Osteocyte (in vitro differentiated cells): ENCODE measurements around the gene BPTF. TPM values are rescaled to one million over a fixed set of nuclear protein-coding genes. Genes with fewer than 3 reads are reported as not detected.
A peak's percentile ranks its signal among the peaks of the same experiment; 100 is the strongest.
"Not testable (repeated sequence)": the region's sequence is repeated elsewhere in the genome, so short reads cannot be mapped to it uniquely, and the experiment has no call there.

Source experiments
- DNase-seq: peaks from one replicate; pipeline ENCODE4 v3.0.0; 2021; ENCODE audit warnings: mixed read lengths; ENCODE audit not compliant: unreplicated experiment; ENCODE audit errors: extremely low spot score
- H3K27ac Mint-ChIP-seq: one replicate; pipeline ENCODE4 v1.8.0; 2021; ENCODE audit warnings: mild to moderate bottlenecking, mixed read lengths; ENCODE audit not compliant: unreplicated experiment
- H3K27me3 Mint-ChIP-seq: one replicate; pipeline ENCODE4 v1.8.0; 2021; ENCODE audit warnings: mixed read lengths; ENCODE audit not compliant: unreplicated experiment
- H3K36me3 Mint-ChIP-seq: one replicate; pipeline ENCODE4 v1.8.0; 2021; ENCODE audit warnings: mixed read lengths; ENCODE audit not compliant: unreplicated experiment
- H3K4me1 Mint-ChIP-seq: one replicate; pipeline ENCODE4 v1.8.0; 2021; ENCODE audit warnings: mixed read lengths; ENCODE audit not compliant: unreplicated experiment
- H3K4me3 Mint-ChIP-seq: one replicate; pipeline ENCODE4 v1.8.0; 2021; ENCODE audit warnings: mild to moderate bottlenecking, moderate library complexity, mixed read lengths; ENCODE audit not compliant: unreplicated experiment
- H3K9me3 Mint-ChIP-seq: one replicate; pipeline ENCODE4 v1.8.0; 2021; ENCODE audit warnings: mixed read lengths; ENCODE audit not compliant: unreplicated experiment
- CTCF ChIP-seq: fragments of 200-600 bp; sonication (generic); IDR thresholded peaks from 2 replicates; pipeline ENCODE4 v1.5.0; 2021; ENCODE audit warnings: antibody characterized with exemption, mild to moderate bottlenecking, moderate library complexity
- total RNA-seq: library from RNA; stranded (reverse); gene quantifications from 2 replicates; pipeline ENCODE4 v1.2.1, GENCODE V29; 2021

Gene BPTF
- total RNA-seq, 1 donor from 2014 or later: 95.7 TPM

DNA sequence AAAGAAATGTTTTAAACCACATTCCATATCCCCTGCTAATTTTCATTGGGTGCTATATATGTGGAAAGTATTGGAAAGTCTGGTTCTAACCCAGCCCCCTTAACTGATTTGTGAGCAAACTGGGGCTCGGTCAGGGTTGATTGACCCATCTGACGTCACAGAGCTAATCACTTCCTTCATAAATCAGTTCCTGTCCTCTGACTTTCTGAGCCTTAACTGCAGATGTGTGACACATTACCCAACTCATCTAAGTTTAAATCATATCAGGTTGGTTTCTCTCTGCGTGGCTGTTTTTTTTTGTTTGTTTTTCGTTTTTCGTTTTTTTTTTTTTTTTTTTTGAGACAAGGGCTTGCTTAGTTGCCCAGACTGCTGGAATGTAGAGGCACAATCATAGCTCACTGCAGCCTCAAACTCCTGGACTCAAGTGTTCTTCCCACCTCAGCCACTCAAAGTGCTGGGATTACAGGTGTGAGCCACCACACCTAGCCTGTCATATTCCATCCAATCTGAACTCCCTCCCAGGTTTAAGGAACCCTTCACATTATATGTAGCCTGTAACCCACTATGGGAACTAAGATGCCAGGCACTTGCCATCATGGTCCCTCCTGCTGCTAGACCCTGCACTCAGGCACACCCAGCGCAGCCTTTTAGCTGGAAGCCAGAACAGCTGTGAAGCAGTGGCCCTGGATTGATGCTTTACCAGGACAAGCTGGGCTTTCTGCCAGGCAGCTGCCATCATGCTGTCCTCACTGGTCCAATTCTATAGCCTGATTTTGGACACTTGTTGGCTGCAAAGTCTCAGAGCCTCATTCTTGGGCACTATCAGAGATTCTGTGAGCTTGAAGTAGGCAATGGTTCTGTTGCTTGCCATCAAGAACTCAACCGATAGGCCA lies 6.9 kb upstream of the BPTF start:
- DNase-seq: no peak
- no peaks in the 10 kb centered on the region for H3K4me1 Mint-ChIP-seq
- no peak overlapping the region for H3K4me3 Mint-ChIP-seq
- no peaks in the 10 kb centered on the region for H3K36me3 Mint-ChIP-seq
- no peak overlapping the region for H3K27ac Mint-ChIP-seq
- H3K9me3 Mint-ChIP-seq: no peaks in the 10 kb centered on the region
- no peak for TF ChIP-seq CTCF
- H3K27me3 Mint-ChIP-seq: no peaks in the 10 kb centered on the region

- DNase-seq: no peak
- H3K27me3 Mint-ChIP-seq: no peaks in the 10 kb centered on the region
- no peak for TF ChIP-seq CTCF
- no peaks in the 10 kb centered on the region for H3K9me3 Mint-ChIP-seq
- H3K27ac Mint-ChIP-seq: no peak overlapping the region
- no peaks in the 10 kb centered on the region for H3K4me1 Mint-ChIP-seq
- H3K4me3 Mint-ChIP-seq: no peak overlapping the region
- no peaks in the 10 kb centered on the region for H3K36me3 Mint-ChIP-seq
Measured at GRCh38 chr17:67819722-67820121, 5.6 kb upstream of the BPTF start.

- no peak for TF ChIP-seq CTCF
- no peak overlapping the region for H3K4me3 Mint-ChIP-seq
- no peak overlapping the region for H3K27ac Mint-ChIP-seq
- no peaks in the 10 kb centered on the region for H3K4me1 Mint-ChIP-seq
- no peaks in the 10 kb centered on the region for H3K9me3 Mint-ChIP-seq
- no peaks in the 10 kb centered on the region for H3K27me3 Mint-ChIP-seq
- DNase-seq: no peak
- H3K36me3 Mint-ChIP-seq: no peaks in the 10 kb centered on the region
Measured at GRCh38 chr17:67821871-67822367, 3.4 kb upstream of the BPTF start.

- not testable (repeated sequence) for H3K9me3 Mint-ChIP-seq, H3K27me3 Mint-ChIP-seq, H3K36me3 Mint-ChIP-seq
- H3K4me1 Mint-ChIP-seq: peaks cover 36% of the 10 kb centered on the region
- peak; percentile 80 for DNase-seq
- H3K27ac Mint-ChIP-seq: peak overlapping the region; percentile 93
- H3K4me3 Mint-ChIP-seq: peak overlapping the region; percentile 96
Measured at GRCh38 chr17:67825627-67826601, 611 bp downstream of the BPTF start.

DNA sequence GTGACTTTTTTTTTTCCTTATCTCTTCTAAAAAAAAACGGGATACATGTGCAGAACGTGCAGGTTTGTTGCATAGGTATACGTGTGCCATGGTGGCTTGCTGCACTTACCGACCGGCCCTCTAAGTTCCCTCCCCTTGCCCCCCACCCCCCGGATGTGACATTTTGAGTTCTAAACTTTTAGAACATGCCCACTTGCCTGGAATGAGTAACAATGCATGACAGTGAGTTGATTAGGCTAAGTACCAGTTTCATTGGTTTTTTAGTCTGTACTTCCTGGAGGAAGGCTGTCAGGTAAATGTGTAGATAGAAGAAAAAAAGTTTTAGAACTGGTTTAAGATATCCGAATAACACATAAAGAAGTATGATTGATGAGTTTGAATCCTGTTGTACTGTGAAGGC lies 4.0 kb downstream of the BPTF start:
- Mint-ChIP-seq H3K4me3 (no peak overlapping the region), H3K9me3 (no peaks in the 10 kb centered on the region), H3K27me3 (no peaks in the 10 kb centered on the region), H3K4me1 (peaks cover 48% of the 10 kb centered on the region), H3K27ac (no peak overlapping the region), H3K36me3 (peaks cover 5% of the 10 kb centered on the region)
- no peak for TF ChIP-seq CTCF
- DNase-seq: no peak
